HepG2 (cell line): ENCODE results near the gene MSANTD2. TPM values are rescaled to one million over a fixed set of nuclear protein-coding genes. Genes with fewer than 3 reads are reported as not detected.

ENCODE experiments used
- DDIT3 ChIP-seq: sonication (generic); formaldehyde crosslinking; IDR thresholded peaks from 2 replicates; pipeline ENCODE4 v1.4.0; 2020; ENCODE audit warnings: mild to moderate bottlenecking, missing genetic modification reagents
- KLF15 ChIP-seq: sonication (generic); formaldehyde crosslinking; IDR thresholded peaks from 2 replicates; pipeline ENCODE4 v1.8.1; 2023; ENCODE audit warnings: borderline replicate concordance, mild to moderate bottlenecking, inconsistent platforms, missing genetic modification reagents, mixed read lengths
- MAF1 ChIP-seq: sonication (generic); formaldehyde crosslinking; IDR thresholded peaks from 2 replicates; pipeline ENCODE4 v1.5.0; 2020; ENCODE audit warnings: missing genetic modification reagents, borderline replicate concordance
- PRPF4 ChIP-seq: fragments of 200-400 bp; formaldehyde crosslinking; IDR thresholded peaks from 2 replicates; pipeline ENCODE4 v1.6.1; 2016; ENCODE audit warnings: low read length, low read depth; ENCODE audit not compliant: poor library complexity, severe bottlenecking
- RBAK ChIP-seq: sonication (generic); formaldehyde crosslinking; IDR thresholded peaks from 2 replicates; pipeline ENCODE4 v1.5.1; 2020; ENCODE audit warnings: mild to moderate bottlenecking, missing genetic modification reagents
- SNAPC2 ChIP-seq: sonication (generic); formaldehyde crosslinking; IDR thresholded peaks from 2 replicates; pipeline ENCODE4 v1.8.1; 2022; ENCODE audit warnings: mild to moderate bottlenecking, missing genetic modification reagents
- THAP8 ChIP-seq: sonication (generic); formaldehyde crosslinking; IDR thresholded peaks from 2 replicates; pipeline ENCODE4 v1.5.1; 2020; ENCODE audit warnings: missing genetic modification reagents, mild to moderate bottlenecking, borderline replicate concordance
- ZBTB43 ChIP-seq: sonication (generic); formaldehyde crosslinking; conservative IDR thresholded peaks from 2 replicates; pipeline ENCODE4 v1.4.0; 2020; ENCODE audit warnings: missing genetic modification reagents
- ZNF143 ChIP-seq: sonication (generic); formaldehyde crosslinking; IDR thresholded peaks from 2 replicates; pipeline ENCODE4 v1.4.0; 2020; ENCODE audit warnings: missing genetic modification reagents
- ZNF20 ChIP-seq: sonication (generic); formaldehyde crosslinking; IDR thresholded peaks from 2 replicates; pipeline ENCODE4 v1.4.0; 2020; ENCODE audit warnings: mild to moderate bottlenecking, moderate library complexity, missing genetic modification reagents
- ZNF484 ChIP-seq: sonication (generic); formaldehyde crosslinking; IDR thresholded peaks from 2 replicates; pipeline ENCODE4 v1.5.1; 2020; ENCODE audit warnings: mild to moderate bottlenecking, low read depth, missing genetic modification reagents, borderline replicate concordance
- ZNF556 ChIP-seq: sonication (generic); formaldehyde crosslinking; IDR thresholded peaks from 2 replicates; pipeline ENCODE4 v1.4.0; 2020; ENCODE audit warnings: mild to moderate bottlenecking, missing genetic modification reagents, borderline replicate concordance
- ZNF562 ChIP-seq: sonication (generic); formaldehyde crosslinking; IDR thresholded peaks from 2 replicates; pipeline ENCODE4 v1.8.0; 2022; ENCODE audit warnings: missing genetic modification reagents, borderline replicate concordance
- polyA plus RNA-seq, 8 experiments: library from polyadenylated mRNA; depleted of rRNA in 3 of 8; stranded (reverse) in 7 of 8; unstranded in 1 of 8; fragments of >200 nt; fragmentation: Illumina TruSeq in 4 of 8; extraction: Trizol in 4 of 8; gene quantifications; 2 replicates each; pipeline versions ENCODE4 v1.2.1 to v1.2.3, GENCODE V29; 2011 to 2016; ENCODE audit warnings: low read depth in 4 of 8, missing spikeins in 1 of 8, mixed read lengths in 1 of 8; ENCODE audit not compliant: insufficient read depth in 1 of 8
- total RNA-seq, 5 experiments: library from RNA; depleted of rRNA; stranded (reverse); fragments of >200 nt; fragmentation: Illumina TruSeq; extraction: Trizol; gene quantifications; 2 replicates each; pipeline ENCODE4 v1.2.3, GENCODE V29; 2016; ENCODE audit warnings: low read depth in 1 of 5
- TF ChIP-seq, protein P1 (sequence below): sonication (generic); formaldehyde crosslinking; IDR thresholded peaks from 2 replicates; pipeline ENCODE4 v1.4.0; 2020; ENCODE audit warnings: missing genetic modification reagents
- TF ChIP-seq, protein P2 (sequence below): sonication (generic); formaldehyde crosslinking; IDR thresholded peaks from 2 replicates; pipeline ENCODE4 v1.4.0; 2020; ENCODE audit warnings: missing genetic modification reagents
- TF ChIP-seq, protein P3 (sequence below): sonication (generic); formaldehyde crosslinking; IDR thresholded peaks from 2 replicates; pipeline ENCODE4 v1.4.0; 2020; ENCODE audit warnings: missing genetic modification reagents
- TF ChIP-seq, protein P4 (sequence below): conservative IDR thresholded peaks from 2 replicates; pipeline ENCODE4 v1.6.1; 2018; ENCODE audit warnings: missing genetic modification reagents
- TF ChIP-seq, protein P5 (sequence below): sonication (generic); formaldehyde crosslinking; IDR thresholded peaks from 2 replicates; pipeline ENCODE4 v1.9.0; 2022; ENCODE audit warnings: missing genetic modification reagents, mild to moderate bottlenecking, borderline replicate concordance

The MSANTD2 gene
- total and polyA plus RNA-seq, 2 of the 13 experiments (the other 11 are each of a cell fraction or from before 2014, with no cell fraction given), result 8.7 to 10.1 TPM

GRCh38 chr11:124746621-124747243, 53.5 kb downstream of the MSANTD2 start (continued):
- TF ChIP-seq RBAK, result no peak
- TF ChIP-seq, protein P1, sequence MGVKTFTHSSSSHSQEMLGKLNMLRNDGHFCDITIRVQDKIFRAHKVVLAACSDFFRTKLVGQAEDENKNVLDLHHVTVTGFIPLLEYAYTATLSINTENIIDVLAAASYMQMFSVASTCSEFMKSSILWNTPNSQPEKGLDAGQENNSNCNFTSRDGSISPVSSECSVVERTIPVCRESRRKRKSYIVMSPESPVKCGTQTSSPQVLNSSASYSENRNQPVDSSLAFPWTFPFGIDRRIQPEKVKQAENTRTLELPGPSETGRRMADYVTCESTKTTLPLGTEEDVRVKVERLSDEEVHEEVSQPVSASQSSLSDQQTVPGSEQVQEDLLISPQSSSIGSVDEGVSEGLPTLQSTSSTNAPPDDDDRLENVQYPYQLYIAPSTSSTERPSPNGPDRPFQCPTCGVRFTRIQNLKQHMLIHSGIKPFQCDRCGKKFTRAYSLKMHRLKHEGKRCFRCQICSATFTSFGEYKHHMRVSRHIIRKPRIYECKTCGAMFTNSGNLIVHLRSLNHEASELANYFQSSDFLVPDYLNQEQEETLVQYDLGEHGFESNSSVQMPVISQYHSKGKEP (CRISPR knock-in tag), result no peak
- TF ChIP-seq DDIT3 (CRISPR knock-in tag), result no peak
- TF ChIP-seq PRPF4, result no peak
- TF ChIP-seq, protein P2, sequence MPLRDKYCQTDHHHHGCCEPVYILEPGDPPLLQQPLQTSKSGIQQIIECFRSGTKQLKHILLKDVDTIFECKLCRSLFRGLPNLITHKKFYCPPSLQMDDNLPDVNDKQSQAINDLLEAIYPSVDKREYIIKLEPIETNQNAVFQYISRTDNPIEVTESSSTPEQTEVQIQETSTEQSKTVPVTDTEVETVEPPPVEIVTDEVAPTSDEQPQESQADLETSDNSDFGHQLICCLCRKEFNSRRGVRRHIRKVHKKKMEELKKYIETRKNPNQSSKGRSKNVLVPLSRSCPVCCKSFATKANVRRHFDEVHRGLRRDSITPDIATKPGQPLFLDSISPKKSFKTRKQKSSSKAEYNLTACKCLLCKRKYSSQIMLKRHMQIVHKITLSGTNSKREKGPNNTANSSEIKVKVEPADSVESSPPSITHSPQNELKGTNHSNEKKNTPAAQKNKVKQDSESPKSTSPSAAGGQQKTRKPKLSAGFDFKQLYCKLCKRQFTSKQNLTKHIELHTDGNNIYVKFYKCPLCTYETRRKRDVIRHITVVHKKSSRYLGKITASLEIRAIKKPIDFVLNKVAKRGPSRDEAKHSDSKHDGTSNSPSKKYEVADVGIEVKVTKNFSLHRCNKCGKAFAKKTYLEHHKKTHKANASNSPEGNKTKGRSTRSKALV, result peak; percentile 85
- TF ChIP-seq, protein P3, sequence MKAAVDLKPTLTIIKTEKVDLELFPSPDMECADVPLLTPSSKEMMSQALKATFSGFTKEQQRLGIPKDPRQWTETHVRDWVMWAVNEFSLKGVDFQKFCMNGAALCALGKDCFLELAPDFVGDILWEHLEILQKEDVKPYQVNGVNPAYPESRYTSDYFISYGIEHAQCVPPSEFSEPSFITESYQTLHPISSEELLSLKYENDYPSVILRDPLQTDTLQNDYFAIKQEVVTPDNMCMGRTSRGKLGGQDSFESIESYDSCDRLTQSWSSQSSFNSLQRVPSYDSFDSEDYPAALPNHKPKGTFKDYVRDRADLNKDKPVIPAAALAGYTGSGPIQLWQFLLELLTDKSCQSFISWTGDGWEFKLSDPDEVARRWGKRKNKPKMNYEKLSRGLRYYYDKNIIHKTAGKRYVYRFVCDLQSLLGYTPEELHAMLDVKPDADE (CRISPR knock-in tag), result no peak
- TF ChIP-seq, protein P4, sequence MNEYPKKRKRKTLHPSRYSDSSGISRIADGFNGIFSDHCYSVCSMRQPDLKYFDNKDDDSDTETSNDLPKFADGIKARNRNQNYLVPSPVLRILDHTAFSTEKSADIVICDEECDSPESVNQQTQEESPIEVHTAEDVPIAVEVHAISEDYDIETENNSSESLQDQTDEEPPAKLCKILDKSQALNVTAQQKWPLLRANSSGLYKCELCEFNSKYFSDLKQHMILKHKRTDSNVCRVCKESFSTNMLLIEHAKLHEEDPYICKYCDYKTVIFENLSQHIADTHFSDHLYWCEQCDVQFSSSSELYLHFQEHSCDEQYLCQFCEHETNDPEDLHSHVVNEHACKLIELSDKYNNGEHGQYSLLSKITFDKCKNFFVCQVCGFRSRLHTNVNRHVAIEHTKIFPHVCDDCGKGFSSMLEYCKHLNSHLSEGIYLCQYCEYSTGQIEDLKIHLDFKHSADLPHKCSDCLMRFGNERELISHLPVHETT, result no peak
- no peak for TF ChIP-seq ZNF556 (CRISPR knock-in tag)
- TF ChIP-seq SNAPC2 (CRISPR knock-in tag), result no peak
- TF ChIP-seq THAP8 (CRISPR knock-in tag), result no peak
- no peak for TF ChIP-seq ZNF562 (CRISPR knock-in tag)
- no peak for TF ChIP-seq ZNF484
- TF ChIP-seq, protein P5, sequence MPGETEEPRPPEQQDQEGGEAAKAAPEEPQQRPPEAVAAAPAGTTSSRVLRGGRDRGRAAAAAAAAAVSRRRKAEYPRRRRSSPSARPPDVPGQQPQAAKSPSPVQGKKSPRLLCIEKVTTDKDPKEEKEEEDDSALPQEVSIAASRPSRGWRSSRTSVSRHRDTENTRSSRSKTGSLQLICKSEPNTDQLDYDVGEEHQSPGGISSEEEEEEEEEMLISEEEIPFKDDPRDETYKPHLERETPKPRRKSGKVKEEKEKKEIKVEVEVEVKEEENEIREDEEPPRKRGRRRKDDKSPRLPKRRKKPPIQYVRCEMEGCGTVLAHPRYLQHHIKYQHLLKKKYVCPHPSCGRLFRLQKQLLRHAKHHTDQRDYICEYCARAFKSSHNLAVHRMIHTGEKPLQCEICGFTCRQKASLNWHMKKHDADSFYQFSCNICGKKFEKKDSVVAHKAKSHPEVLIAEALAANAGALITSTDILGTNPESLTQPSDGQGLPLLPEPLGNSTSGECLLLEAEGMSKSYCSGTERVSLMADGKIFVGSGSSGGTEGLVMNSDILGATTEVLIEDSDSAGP (CRISPR knock-in tag), result peak; percentile 90
- TF ChIP-seq KLF15, result no peak
- peak; percentile 59 for TF ChIP-seq ZNF143
- 0 out of 2 replicates have a peak, but pooled peaks have one; percentile 29 for TF ChIP-seq ZBTB43
- TF ChIP-seq MAF1 (CRISPR knock-in tag), result no peak
- TF ChIP-seq ZNF20 (CRISPR knock-in tag), result no peak
